Ascending aorta (tissue), 2 donors: ENCODE measurements around the gene YIPF7. TPM values are rescaled to one million over a fixed set of nuclear protein-coding genes. Genes with fewer than 3 reads are reported as not detected.

ENCODE experiments used
- DNase-seq, 2 donors: peaks; one replicate each; pipeline ENCODE4 v3.0.0-alpha.2; 2019; ENCODE audit warnings: low spot score in 2 of 2
- H3K27ac ChIP-seq, 2 donors: fragments of 200-600 bp; sonication (generic); one replicate each; pipeline ENCODE4 v1.5.1; 2016 to 2017; ENCODE audit warnings: mild to moderate bottlenecking in 1 of 2
- H3K27me3 ChIP-seq: fragments of 200-600 bp; sonication (generic); one replicate; pipeline ENCODE4 v1.5.1; 2017
- H3K36me3 ChIP-seq, 2 donors: fragments of 200-600 bp; sonication (generic); one replicate each; pipeline ENCODE4 v1.5.1; 2016
- H3K4me1 ChIP-seq, 2 donors: fragments of 200-600 bp; sonication (generic); one replicate each; pipeline ENCODE4 v1.5.1; 2016 to 2017; ENCODE audit warnings: mild to moderate bottlenecking in 1 of 2
- H3K4me3 ChIP-seq, 2 donors: fragments of 200-600 bp; sonication (generic); one replicate each; pipeline ENCODE4 v1.5.1; 2016 to 2017; ENCODE audit warnings: mild to moderate bottlenecking in 1 of 2
- H3K9me3 ChIP-seq, 2 donors: fragments of 200-600 bp; sonication (generic); one replicate each; pipeline ENCODE4 v1.5.1; 2016
- intact Hi-C: fragments of 100-400 bp; cut with DNase I; formaldehyde crosslinking; loops from one replicate; pipeline ENCODE4 v1.15.1; 2023
- total RNA-seq: library from RNA; depleted of rRNA; stranded (reverse); fragments of >200 nt; gene quantifications from one replicate; pipeline ENCODE4 v1.1.0, GENCODE V29; 2016
- TF ChIP-seq, protein P1 (sequence below), 3 experiments: fragments of 200-600 bp in 2 of 3; fragments of 450-650 bp in 1 of 3; sonication (generic) in 2 of 3; IDR thresholded peaks; one replicate each; pipeline ENCODE4 v1.5.1; 2016 to 2019; ENCODE audit warnings: antibody characterized with exemption in 3 of 3, mild to moderate bottlenecking in 1 of 3, moderate library complexity in 1 of 3

YIPF7 gene
- total RNA-seq, 1 donor from 2014 or later, result not detected

DNA sequence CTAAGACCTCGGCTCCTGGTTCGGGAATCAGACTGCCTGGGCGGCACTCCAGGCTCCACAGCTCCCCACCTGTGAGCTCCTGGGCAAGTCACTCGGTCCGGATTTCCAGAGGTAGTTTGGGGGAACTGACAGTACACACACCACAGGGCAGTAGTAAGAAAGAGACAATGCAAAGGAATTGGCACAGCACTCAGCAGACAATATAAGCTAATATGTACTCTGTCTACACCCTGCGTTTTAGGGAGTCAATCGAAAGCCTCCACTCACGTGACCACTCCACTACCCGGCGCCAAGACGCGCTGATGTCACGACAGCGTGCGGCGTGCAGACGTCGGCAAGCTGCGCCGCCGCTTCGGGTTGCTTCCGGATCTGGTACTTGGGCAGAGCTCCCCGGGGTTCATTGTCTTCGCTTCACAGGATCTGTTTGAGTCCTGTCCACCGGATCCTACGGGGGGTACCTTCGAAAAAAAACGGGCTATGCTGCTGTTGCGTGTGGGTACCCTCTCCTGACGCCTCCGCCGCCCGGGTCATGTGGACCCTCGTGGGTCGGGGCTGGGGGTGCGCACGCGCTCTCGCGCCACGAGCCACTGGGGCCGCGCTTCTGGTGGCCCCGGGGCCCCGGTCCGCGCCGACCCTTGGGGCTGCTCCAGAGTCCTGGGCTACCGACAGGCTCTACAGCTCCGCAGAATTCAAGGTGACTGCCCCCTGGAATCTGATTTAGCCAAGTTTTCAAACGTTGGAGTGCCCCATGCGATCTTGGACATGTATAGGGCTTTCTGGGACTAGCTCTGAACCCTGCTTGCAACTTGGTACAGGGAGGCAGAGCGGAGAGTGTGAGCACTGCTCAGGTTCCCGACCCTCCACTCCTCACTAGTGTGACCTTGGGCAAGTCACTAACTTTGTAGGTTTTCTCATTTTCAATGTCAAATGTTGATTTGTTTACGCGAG is 26.9 kb upstream of the YIPF7 start, which contains the start of gene GUF1:
Gene GUF1, plus strand, starts transcription at position 327 of the 948 bp plus-strand sequence. Its CDS starts 203 bp downstream, at position 530.
- Histone ChIP-seq H3K4me3 (peak within 1 kb of the TSS; percentile 93 to 97), H3K27me3 (no peaks in the 10 kb centered on the region), H3K9me3 (no peaks in the 10 kb centered on the region), H3K4me1 (peaks cover 0 to 10% of the 10 kb centered on the region in 2 donors), H3K36me3 (peaks cover 0 to 12% of the 10 kb centered on the region in 2 donors), H3K27ac (peak within 1 kb of the TSS; percentile 88 to 93)
- TF ChIP-seq, protein P1, sequence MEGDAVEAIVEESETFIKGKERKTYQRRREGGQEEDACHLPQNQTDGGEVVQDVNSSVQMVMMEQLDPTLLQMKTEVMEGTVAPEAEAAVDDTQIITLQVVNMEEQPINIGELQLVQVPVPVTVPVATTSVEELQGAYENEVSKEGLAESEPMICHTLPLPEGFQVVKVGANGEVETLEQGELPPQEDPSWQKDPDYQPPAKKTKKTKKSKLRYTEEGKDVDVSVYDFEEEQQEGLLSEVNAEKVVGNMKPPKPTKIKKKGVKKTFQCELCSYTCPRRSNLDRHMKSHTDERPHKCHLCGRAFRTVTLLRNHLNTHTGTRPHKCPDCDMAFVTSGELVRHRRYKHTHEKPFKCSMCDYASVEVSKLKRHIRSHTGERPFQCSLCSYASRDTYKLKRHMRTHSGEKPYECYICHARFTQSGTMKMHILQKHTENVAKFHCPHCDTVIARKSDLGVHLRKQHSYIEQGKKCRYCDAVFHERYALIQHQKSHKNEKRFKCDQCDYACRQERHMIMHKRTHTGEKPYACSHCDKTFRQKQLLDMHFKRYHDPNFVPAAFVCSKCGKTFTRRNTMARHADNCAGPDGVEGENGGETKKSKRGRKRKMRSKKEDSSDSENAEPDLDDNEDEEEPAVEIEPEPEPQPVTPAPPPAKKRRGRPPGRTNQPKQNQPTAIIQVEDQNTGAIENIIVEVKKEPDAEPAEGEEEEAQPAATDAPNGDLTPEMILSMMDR (IDR thresholded peaks at IDR 0.05), result peak in 1 of 3 experiments; percentile 4
- intact Hi-C loops, result loop anchor here (2.0 to 5.0 kb wide), 2 partner anchors 48 to 231 kb away; partner anchors contain the start of genes GNPDA2 and KCTD8
- peak; percentile 67 to 94 for DNase-seq

DNA sequence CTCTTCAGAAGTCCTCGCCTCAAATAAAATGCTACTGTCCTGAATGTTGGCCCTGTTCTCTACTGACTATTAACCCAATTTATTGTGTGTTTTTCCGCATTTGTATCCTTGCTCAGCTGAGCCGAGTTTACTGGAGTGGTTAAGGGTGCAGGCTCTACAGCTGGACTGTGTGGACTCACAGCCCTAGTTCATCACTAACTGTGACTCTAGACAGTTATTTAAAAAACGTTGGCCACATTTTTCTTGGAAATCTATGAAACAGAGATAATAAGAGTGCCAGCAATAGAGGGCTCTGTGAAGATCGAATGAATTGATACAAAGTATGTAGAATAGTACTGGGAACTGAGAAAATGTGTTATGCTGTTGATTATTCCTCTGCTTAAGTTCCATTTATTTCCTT is 23.9 kb upstream of the YIPF7 start:
- TF ChIP-seq, protein P1 (IDR thresholded peaks at IDR 0.05), result no peak
- peaks cover 0 to 10% of the 10 kb centered on the region in 2 donors for H3K4me1 ChIP-seq
- intact Hi-C loops, result loop anchor here (5.0 kb wide), 1 partner anchor 228 kb away; the partner anchor contains the start of gene KCTD8

DNA sequence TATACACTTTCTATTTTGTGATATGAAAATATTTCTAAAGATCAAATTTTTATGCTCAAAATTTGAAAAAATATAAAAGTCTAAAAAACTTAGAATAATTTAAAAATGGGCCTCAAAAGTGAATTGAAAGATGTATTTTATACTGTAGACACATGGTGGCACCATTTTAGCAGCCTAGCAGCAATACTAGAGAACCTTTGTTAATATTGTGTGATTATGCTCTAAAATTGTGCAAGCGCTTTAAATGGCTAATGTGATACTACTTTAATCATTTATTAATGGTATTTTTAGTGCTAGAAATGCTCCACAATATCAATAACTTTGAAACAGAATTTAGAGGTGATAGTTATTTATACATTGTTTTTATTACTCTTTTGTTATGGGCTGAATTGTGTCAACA is 23.0 kb upstream of the YIPF7 start:
- Histone ChIP-seq H3K4me3 (no peak overlapping the region), H3K9me3 (no peaks in the 10 kb centered on the region), H3K36me3 (no peaks in the 10 kb centered on the region), H3K27me3 (no peaks in the 10 kb centered on the region), H3K27ac (no peak overlapping the region), H3K4me1 (peaks cover 0 to 1% of the 10 kb centered on the region in 2 donors)
- DNase-seq, result no peak
- intact Hi-C loops, result no loop called here
- TF ChIP-seq, protein P1 (IDR thresholded peaks at IDR 0.05), result no peak

More for the DNA sequence above, 23.9 kb upstream of the YIPF7 start:
- Histone ChIP-seq H3K27ac (no peak overlapping the region), H3K4me3 (no peak overlapping the region), H3K27me3 (no peaks in the 10 kb centered on the region), H3K9me3 (no peaks in the 10 kb centered on the region), H3K36me3 (no peaks in the 10 kb centered on the region)
- DNase-seq, result no peak

DNA sequence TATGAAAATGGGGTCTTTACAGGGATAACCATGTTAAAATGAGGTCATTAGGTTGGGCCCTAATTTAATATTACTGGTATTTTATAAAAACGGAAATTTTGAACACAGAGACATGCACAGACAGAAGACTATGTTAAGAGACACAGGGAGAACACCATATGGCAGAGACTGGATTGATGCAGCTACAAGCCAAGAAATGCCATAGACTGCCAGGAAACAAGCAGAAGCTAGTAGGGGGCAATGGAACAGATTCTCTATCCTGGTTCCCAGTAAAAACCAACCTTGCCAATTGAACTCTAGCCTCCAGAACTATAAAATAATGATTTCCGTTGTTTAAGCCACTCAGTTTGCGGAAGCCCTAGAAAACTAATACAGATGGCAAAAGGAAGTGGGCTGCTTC is 20.2 kb upstream of the YIPF7 start:
- Histone ChIP-seq H3K4me1 (no peaks in the 10 kb centered on the region), H3K4me3 (no peak overlapping the region), H3K36me3 (no peaks in the 10 kb centered on the region), H3K27ac (no peak overlapping the region), H3K27me3 (no peaks in the 10 kb centered on the region), H3K9me3 (no peaks in the 10 kb centered on the region)
- DNase-seq, result no peak
- intact Hi-C loops, result no loop called here
- TF ChIP-seq, protein P1 (IDR thresholded peaks at IDR 0.05), result no peak

DNA sequence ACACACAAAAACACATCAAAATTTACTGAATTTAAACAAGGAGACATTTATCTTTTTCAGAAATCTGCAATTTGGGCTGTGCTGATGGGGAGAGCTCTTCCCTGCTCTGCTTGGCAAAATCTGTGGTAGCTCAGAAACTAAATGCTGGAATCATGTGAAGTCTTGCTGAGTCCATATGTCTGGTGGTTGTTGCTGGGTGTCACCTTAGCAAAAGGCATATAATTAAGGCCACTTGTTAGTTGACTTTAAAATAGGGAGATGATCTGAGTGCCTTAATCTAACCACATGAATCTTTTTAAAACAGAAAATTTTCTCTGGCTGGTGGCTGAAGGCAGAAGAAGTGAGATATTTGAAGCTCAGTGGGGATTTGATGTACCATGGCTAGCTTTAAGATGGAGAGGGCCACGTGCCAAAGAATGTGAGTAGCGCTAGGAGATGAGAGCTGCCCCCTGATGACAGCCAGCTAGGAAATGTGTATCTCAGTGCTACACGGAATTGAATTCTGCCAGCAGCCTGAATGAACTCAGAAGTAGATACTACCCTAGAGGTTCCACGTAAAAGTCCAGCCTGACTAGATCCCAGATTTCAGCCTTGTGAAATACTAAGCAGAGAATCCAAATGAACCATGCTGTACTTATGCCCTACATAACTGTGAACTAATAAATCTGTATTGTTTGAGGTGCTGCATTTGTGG is 19.2 kb upstream of the YIPF7 start:
- Histone ChIP-seq H3K9me3 (no peaks in the 10 kb centered on the region), H3K4me1 (no peaks in the 10 kb centered on the region), H3K27me3 (no peaks in the 10 kb centered on the region), H3K4me3 (no peak overlapping the region), H3K27ac (no peak overlapping the region), H3K36me3 (no peaks in the 10 kb centered on the region)
- intact Hi-C loops, result no loop called here
- no peak for DNase-seq
- TF ChIP-seq, protein P1 (IDR thresholded peaks at IDR 0.05), result no peak
